HepG2 (cell line): ENCODE measurements around the gene LHX3. TPM values are rescaled to one million over a fixed set of nuclear protein-coding genes. Genes with fewer than 3 reads are reported as not detected.

Experiments used
- ATAC-seq: fragments of 200-7000 bp; cut with Tn5 transposase; 3 replicates; pipeline ENCODE4 v1.9.1; 2020; ENCODE audit warnings: mild to moderate bottlenecking, moderate library complexity
- BruUV-seq: library from RNA; stranded (reverse); fragments of 400-500 nt; replicated peaks from 2 replicates; lab custom pipeline; 2021; lab: Mats Ljungman, UMichigan
- CTCF ChIA-PET: fragments of 300-600 bp; formaldehyde crosslinking; extraction: SDS; loops from one replicate; lab custom pipeline; 2021; ENCODE audit warnings: low total read pairs, inconsistent platforms, low intra/inter-chr PET ratio; lab: Yijun Ruan, JAX
- POLR2A ChIA-PET: fragments of 350-600 bp; sonication (Branson Sonifier 250); formaldehyde crosslinking; loops from one replicate; lab custom pipeline; 2020; ENCODE audit warnings: antibody characterized with exemption, inconsistent platforms; lab: Yijun Ruan, JAX
- DNase-seq: peaks from one replicate; pipeline ENCODE4 v3.0.0-alpha.2; 2015; ENCODE audit warnings: low spot score
- FAIRE-seq: peaks from 3 replicates; lab custom pipeline; 2011; peaks lifted over from hg19 to GRCh38; lab: Jason Lieb, UNC
- H2AFZ ChIP-seq: one replicate; pipeline ENCODE4 v1.6.1; 2011; ENCODE audit warnings: low read length, inconsistent platforms
- H3K27ac ChIP-seq: fragments of 300-600 bp; 3 replicates; pipeline ENCODE4 v1.8.0; 2011; ENCODE audit warnings: mixed run types, mild to moderate bottlenecking, mixed read lengths, low read length, inconsistent platforms; ENCODE audit not compliant: insufficient read depth; ENCODE audit errors: extremely low read length
- H3K27me3 ChIP-seq, 2 experiments: fragments of 200-600 bp in 1 of 2; 2 replicates in 1 of 2; 3 replicates in 1 of 2; pipeline versions ENCODE4 v1.6.0 to v1.8.0; 2011; ENCODE audit warnings: low read length in 2 of 2, mild to moderate bottlenecking in 2 of 2, moderate library complexity in 2 of 2, inconsistent platforms in 1 of 2; ENCODE audit not compliant: insufficient read depth in 2 of 2, control insufficient read depth in 1 of 2
- H3K36me3 ChIP-seq, 2 experiments: fragments of 200-600 bp in 1 of 2; replicated peaks in 1 of 2; 2 replicates in 1 of 2; 3 replicates in 1 of 2; pipeline versions ENCODE4 v1.5.1 to v1.8.0; 2011; ENCODE audit warnings: low read length in 2 of 2, inconsistent platforms in 1 of 2; ENCODE audit not compliant: insufficient read depth in 2 of 2, control insufficient read depth in 1 of 2
- H3K4me1 ChIP-seq: 2 replicates; pipeline ENCODE4 v1.5.1; 2012; ENCODE audit warnings: low read length, inconsistent platforms; ENCODE audit not compliant: insufficient read depth
- H3K4me2 ChIP-seq: 2 replicates; pipeline ENCODE4 v1.6.0; 2011; ENCODE audit warnings: low read depth, low read length, inconsistent platforms
- H3K4me3 ChIP-seq, 3 experiments: fragments of 200-600 bp in 1 of 3; sonication (generic), shearing (Covaris generic) in 1 of 3; replicated peaks in 1 of 3; 2 replicates each; pipeline ENCODE4 v1.5.1; 2011 to 2016; ENCODE audit warnings: low read length in 3 of 3, inconsistent platforms in 2 of 3, low read depth in 2 of 3, mild to moderate bottlenecking in 2 of 3, control low read depth in 1 of 3, mixed read lengths in 1 of 3; ENCODE audit not compliant: insufficient read depth in 1 of 3
- H3K79me2 ChIP-seq: one replicate; pipeline ENCODE4 v1.6.1; 2011; ENCODE audit warnings: low read length, inconsistent platforms; ENCODE audit not compliant: insufficient read depth
- H3K9ac ChIP-seq: 2 replicates; pipeline ENCODE4 v1.6.0; 2011; ENCODE audit warnings: mild to moderate bottlenecking, low read depth, low read length, inconsistent platforms; ENCODE audit not compliant: insufficient read depth
- H3K9me3 ChIP-seq: 2 replicates; pipeline ENCODE4 v1.5.1; 2012; ENCODE audit warnings: mild to moderate bottlenecking, low read length
- H4K20me1 ChIP-seq: 2 replicates; pipeline ENCODE4 v1.6.0; 2011; ENCODE audit warnings: inconsistent platforms, mild to moderate bottlenecking, low read length, moderate library complexity; ENCODE audit not compliant: insufficient read depth
- ADNP ChIP-seq: sonication (generic); formaldehyde crosslinking; IDR thresholded peaks from 2 replicates; pipeline ENCODE4 v1.4.0; 2020; ENCODE audit warnings: missing genetic modification reagents
- MXD1 ChIP-seq: sonication (generic); formaldehyde crosslinking; IDR thresholded peaks from 2 replicates; pipeline ENCODE4 v1.4.0; 2020; ENCODE audit warnings: mild to moderate bottlenecking, missing genetic modification reagents
- SMAD3 ChIP-seq: sonication (generic); formaldehyde crosslinking; IDR thresholded peaks from 2 replicates; pipeline ENCODE4 v1.4.0; 2020; ENCODE audit warnings: missing genetic modification reagents
- TGIF2 ChIP-seq: IDR thresholded peaks from 2 replicates; pipeline ENCODE4 v1.6.1; 2016; ENCODE audit warnings: control low read depth, missing compliant biosample characterization
- TSC22D2 ChIP-seq: sonication (generic); formaldehyde crosslinking; IDR thresholded peaks from 2 replicates; pipeline ENCODE4 v1.5.1; 2020; ENCODE audit warnings: missing genetic modification reagents, mild to moderate bottlenecking, borderline replicate concordance
- USF2 ChIP-seq, 2 experiments: sonication (generic) in 1 of 2; formaldehyde crosslinking in 1 of 2; IDR thresholded peaks; 2 replicates each; pipeline versions ENCODE4 v1.5.1 to v1.6.1; 2011 to 2020; ENCODE audit warnings: borderline replicate concordance in 1 of 2, low read depth in 1 of 2, low read length in 1 of 2, mild to moderate bottlenecking in 1 of 2, missing genetic modification reagents in 1 of 2, moderate library complexity in 1 of 2
- ZNF207 ChIP-seq: fragments of 450-650 bp; IDR thresholded peaks from 2 replicates; pipeline ENCODE4 v1.6.1; 2016; ENCODE audit warnings: antibody characterized with exemption, borderline replicate concordance
- ZNF235 ChIP-seq: sonication (generic); formaldehyde crosslinking; IDR thresholded peaks from 2 replicates; pipeline ENCODE4 v1.8.1; 2023; ENCODE audit warnings: mild to moderate bottlenecking, missing genetic modification reagents, borderline replicate concordance
- ZNF646 ChIP-seq: sonication (generic); formaldehyde crosslinking; IDR thresholded peaks from 2 replicates; pipeline ENCODE4 v1.9.0; 2021; ENCODE audit warnings: mild to moderate bottlenecking, missing genetic modification reagents
- ZNF724P ChIP-seq: sonication (generic); formaldehyde crosslinking; IDR thresholded peaks from 2 replicates; pipeline ENCODE4 v1.8.0; 2022; ENCODE audit warnings: missing genetic modification reagents, borderline replicate concordance
- WGBS: methylation state at CpG from one replicate; pipeline ENCODE4 v1.1.6; 2017; ENCODE audit warnings: low lambda C conversion rate; 5-methylcytosine and 5-hydroxymethylcytosine counted together
- in situ Hi-C: cut with HindIII; loops from 2 replicates; pipeline ENCODE4 v1.10.0; 2017; ENCODE audit warnings: low pct_unique_long_range_greater_than_20kb; ENCODE audit not compliant: extremely low pct_ligation_motif_present
- intact Hi-C: fragments of 100-400 bp; cut with micrococcal nuclease; formaldehyde crosslinking; loops from one replicate; pipeline ENCODE4 v1.10.0; 2022; ENCODE audit not compliant: unreplicated experiment
- polyA plus RNA-seq, 8 experiments: library from polyadenylated mRNA; depleted of rRNA in 3 of 8; stranded (reverse) in 7 of 8; unstranded in 1 of 8; fragments of >200 nt; fragmentation: Illumina TruSeq in 4 of 8; extraction: Trizol in 4 of 8; gene quantifications; 2 replicates each; pipeline versions ENCODE4 v1.2.1 to v1.2.3, GENCODE V29; 2011 to 2016; ENCODE audit warnings: low read depth in 4 of 8, missing spikeins in 1 of 8, mixed read lengths in 1 of 8; ENCODE audit not compliant: insufficient read depth in 1 of 8
- total RNA-seq, 5 experiments: library from RNA; depleted of rRNA; stranded (reverse); fragments of >200 nt; fragmentation: Illumina TruSeq; extraction: Trizol; gene quantifications; 2 replicates each; pipeline ENCODE4 v1.2.3, GENCODE V29; 2016; ENCODE audit warnings: low read depth in 1 of 5
- TF ChIP-seq, protein P1 (sequence below): sonication (generic); formaldehyde crosslinking; IDR thresholded peaks from 2 replicates; pipeline ENCODE4 v1.5.1; 2020; ENCODE audit warnings: mild to moderate bottlenecking, missing genetic modification reagents, moderate library complexity

LHX3 gene
- total and polyA plus RNA-seq, 2 of the 13 experiments (the other 11 are each of a cell fraction or from before 2014, with no cell fraction given): not detected

DNA sequence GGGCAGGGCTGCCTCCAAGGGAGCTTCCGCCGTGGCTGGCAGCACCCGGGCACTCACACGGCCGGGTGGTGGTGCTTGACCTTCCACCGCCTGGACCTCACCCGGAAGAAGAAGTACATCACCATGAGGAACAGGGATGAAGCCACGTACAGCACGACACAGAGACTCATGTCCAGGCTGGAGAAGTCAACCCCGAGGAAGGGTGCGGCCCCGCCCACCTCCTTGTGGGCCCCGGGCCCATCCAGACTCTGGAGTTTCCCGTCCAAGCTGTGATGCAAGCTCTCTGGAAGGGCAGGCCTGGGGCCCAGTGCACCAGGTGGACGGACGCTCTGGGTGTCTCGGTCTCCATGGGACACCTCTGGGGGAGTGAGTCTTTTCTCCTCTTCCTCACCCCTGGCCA, 3.7 kb upstream of the LHX3 start:
- no peak overlapping the region for H3K9ac ChIP-seq
- no peak overlapping the region for H3K27ac ChIP-seq
- CTCF ChIA-PET: no interaction called here
- in situ Hi-C loops: no loop called here
- FAIRE-seq (no peak), DNase-seq (no peak)
- H4K20me1 ChIP-seq: peaks cover 26% of the 10 kb centered on the region; the same call in 1 of the 2 replicates
- peaks cover 12% of the 10 kb centered on the region for H3K4me1 ChIP-seq
- no peak overlapping the region for H3K4me2 ChIP-seq
- H3K27me3 ChIP-seq: peaks cover 2 to 8% of the 10 kb centered on the region in 2 experiments; a peak in 4 of 5 replicates
- POLR2A ChIA-PET: no interaction called here
- intact Hi-C loops: no loop called here
- peaks cover 19 to 46% of the 10 kb centered on the region in 2 experiments for H3K36me3 ChIP-seq
- no peak overlapping the region for H3K4me3 ChIP-seq
- H2AFZ ChIP-seq: no peak overlapping the region
- TF ChIP-seq ZNF646 (CRISPR knock-in tag) (no peak), ADNP (CRISPR knock-in tag) (no peak), TSC22D2 (CRISPR knock-in tag) (no peak), MXD1 (CRISPR knock-in tag) (no peak), SMAD3 (no peak), ZNF724P (CRISPR knock-in tag) (no peak), ZNF207 (no peak), USF2 (IDR thresholded peaks at IDR 0.05; ENCODE audit: low read depth, low read length) (no peak), USF2 (CRISPR knock-in tag; IDR thresholded peaks at IDR 0.05; ENCODE audit: borderline replicate concordance) (no peak), TGIF2 (no peak), ZNF235 (no peak)
- TF ChIP-seq, protein P1, sequence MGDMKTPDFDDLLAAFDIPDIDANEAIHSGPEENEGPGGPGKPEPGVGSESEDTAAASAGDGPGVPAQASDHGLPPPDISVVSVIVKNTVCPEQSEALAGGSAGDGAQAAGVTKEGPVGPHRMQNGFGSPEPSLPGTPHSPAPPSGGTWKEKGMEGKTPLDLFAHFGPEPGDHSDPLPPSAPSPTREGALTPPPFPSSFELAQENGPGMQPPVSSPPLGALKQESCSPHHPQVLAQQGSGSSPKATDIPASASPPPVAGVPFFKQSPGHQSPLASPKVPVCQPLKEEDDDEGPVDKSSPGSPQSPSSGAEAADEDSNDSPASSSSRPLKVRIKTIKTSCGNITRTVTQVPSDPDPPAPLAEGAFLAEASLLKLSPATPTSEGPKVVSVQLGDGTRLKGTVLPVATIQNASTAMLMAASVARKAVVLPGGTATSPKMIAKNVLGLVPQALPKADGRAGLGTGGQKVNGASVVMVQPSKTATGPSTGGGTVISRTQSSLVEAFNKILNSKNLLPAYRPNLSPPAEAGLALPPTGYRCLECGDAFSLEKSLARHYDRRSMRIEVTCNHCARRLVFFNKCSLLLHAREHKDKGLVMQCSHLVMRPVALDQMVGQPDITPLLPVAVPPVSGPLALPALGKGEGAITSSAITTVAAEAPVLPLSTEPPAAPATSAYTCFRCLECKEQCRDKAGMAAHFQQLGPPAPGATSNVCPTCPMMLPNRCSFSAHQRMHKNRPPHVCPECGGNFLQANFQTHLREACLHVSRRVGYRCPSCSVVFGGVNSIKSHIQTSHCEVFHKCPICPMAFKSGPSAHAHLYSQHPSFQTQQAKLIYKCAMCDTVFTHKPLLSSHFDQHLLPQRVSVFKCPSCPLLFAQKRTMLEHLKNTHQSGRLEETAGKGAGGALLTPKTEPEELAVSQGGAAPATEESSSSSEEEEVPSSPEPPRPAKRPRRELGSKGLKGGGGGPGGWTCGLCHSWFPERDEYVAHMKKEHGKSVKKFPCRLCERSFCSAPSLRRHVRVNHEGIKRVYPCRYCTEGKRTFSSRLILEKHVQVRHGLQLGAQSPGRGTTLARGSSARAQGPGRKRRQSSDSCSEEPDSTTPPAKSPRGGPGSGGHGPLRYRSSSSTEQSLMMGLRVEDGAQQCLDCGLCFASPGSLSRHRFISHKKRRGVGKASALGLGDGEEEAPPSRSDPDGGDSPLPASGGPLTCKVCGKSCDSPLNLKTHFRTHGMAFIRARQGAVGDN (CRISPR knock-in tag): no peak
- TF ChIP-seq, all 625 proteins: peak for 0
- ATAC-seq: no peak
- BruUV-seq: no TSS peak
- no peaks in the 10 kb centered on the region for H3K9me3 ChIP-seq
- 88% methylated on average over 6 of the region's 17 CpGs for WGBS
- H3K79me2 ChIP-seq: no peaks in the 10 kb centered on the region
